IMR-90 (cell line): ENCODE data around the gene ZNF526. TPM values are rescaled to one million over a fixed set of nuclear protein-coding genes. Genes with fewer than 3 reads are reported as not detected.

ENCODE experiments used
- ATAC-seq: fragments of 200-7000 bp; cut with Tn5 transposase; 2 replicates; pipeline ENCODE4 v1.9.1; 2020; ENCODE audit warnings: low read depth, mild to moderate bottlenecking, moderate library complexity
- BruUV-seq: library from RNA; stranded (reverse); fragments of 400-500 nt; replicated peaks from 2 replicates; lab custom pipeline; 2021; lab: Mats Ljungman, UMichigan
- CTCF ChIA-PET: fragments of 300-600 bp; formaldehyde crosslinking; extraction: SDS; loops from one replicate; lab custom pipeline; 2021; ENCODE audit warnings: antibody characterized with exemption; lab: Yijun Ruan, JAX
- POLR2A ChIA-PET: fragments of 300-600 bp; sonication (Branson Sonifier 250); formaldehyde crosslinking; loops from one replicate; lab custom pipeline; 2022; ENCODE audit warnings: antibody characterized with exemption; ENCODE audit not compliant: unreplicated experiment; lab: Charles Lee
- DNase-seq: peaks from one replicate; pipeline ENCODE4 v3.0.0; 2013
- H2AFZ ChIP-seq: replicated peaks from 2 replicates; pipeline ENCODE3; 2013; ENCODE audit warnings: low read length, mild to moderate bottlenecking; ENCODE audit not compliant: poor library complexity
- H2AK5ac ChIP-seq: 2 replicates; pipeline ENCODE4 v1.6.1; 2013; ENCODE audit warnings: low read depth, low read length, inconsistent platforms
- H2AK9ac ChIP-seq: replicated peaks from 2 replicates; pipeline ENCODE3; 2013; ENCODE audit warnings: mild to moderate bottlenecking, low read depth, low read length, moderate library complexity; ENCODE audit not compliant: poor library complexity
- H2BK120ac ChIP-seq: 2 replicates; pipeline ENCODE4 v1.6.1; 2013; ENCODE audit warnings: low read depth, low read length, inconsistent platforms
- H2BK15ac ChIP-seq: 3 replicates; pipeline ENCODE4 v1.6.1; 2013; ENCODE audit warnings: low read depth, low read length, inconsistent platforms
- H2BK20ac ChIP-seq: 2 replicates; pipeline ENCODE4 v1.6.1; 2013; ENCODE audit warnings: low read depth, mild to moderate bottlenecking, inconsistent platforms, low read length, moderate library complexity
- H2BK5ac ChIP-seq: 2 replicates; pipeline ENCODE4 v1.6.1; 2013; ENCODE audit warnings: mild to moderate bottlenecking, low read depth, low read length, inconsistent platforms; ENCODE audit not compliant: poor library complexity, severe bottlenecking
- H3K14ac ChIP-seq: replicated peaks from 2 replicates; pipeline ENCODE4 v1.6.1; 2013; ENCODE audit warnings: low read depth, low read length, inconsistent platforms
- H3K18ac ChIP-seq: 2 replicates; pipeline ENCODE4 v1.6.1; 2013; ENCODE audit warnings: low read depth, low read length, control low read depth
- H3K23ac ChIP-seq: 2 replicates; pipeline ENCODE4 v1.6.1; 2013; ENCODE audit warnings: low read depth, low read length, inconsistent platforms
- H3K27ac ChIP-seq: 2 replicates; pipeline ENCODE4 v1.5.1; 2013; ENCODE audit warnings: mild to moderate bottlenecking, control low read depth, low read length; ENCODE audit not compliant: insufficient read depth
- H3K27me3 ChIP-seq: 2 replicates; pipeline ENCODE4 v1.6.1; 2013; ENCODE audit warnings: low read length; ENCODE audit not compliant: control insufficient read depth, insufficient read depth
- H3K36me3 ChIP-seq: 2 replicates; pipeline ENCODE4 v1.6.1; 2013; ENCODE audit warnings: low read length, mixed read lengths; ENCODE audit not compliant: control insufficient read depth, insufficient read depth
- H3K4ac ChIP-seq: 2 replicates; pipeline ENCODE4 v1.6.1; 2013; ENCODE audit warnings: low read depth, low read length, inconsistent platforms
- H3K4me1 ChIP-seq: 2 replicates; pipeline ENCODE4 v1.6.1; 2013; ENCODE audit warnings: low read length, mixed read lengths; ENCODE audit not compliant: control insufficient read depth, insufficient read depth
- H3K4me2 ChIP-seq: 2 replicates; pipeline ENCODE4 v1.6.1; 2013; ENCODE audit warnings: low read depth, mild to moderate bottlenecking, control low read depth, low read length, moderate library complexity
- H3K4me3 ChIP-seq: 2 replicates; pipeline ENCODE4 v1.5.1; 2013; ENCODE audit warnings: low read depth, mild to moderate bottlenecking, control low read depth, low read length, moderate library complexity; ENCODE audit not compliant: insufficient read depth
- H3K56ac ChIP-seq: 2 replicates; pipeline ENCODE4 v1.6.1; 2013; ENCODE audit warnings: low read length, inconsistent platforms; ENCODE audit not compliant: insufficient read depth; ENCODE audit errors: extremely low read depth
- H3K79me1 ChIP-seq, 2 experiments: 2 replicates each; pipeline ENCODE4 v1.6.1; 2013; ENCODE audit warnings: low read length in 2 of 2, inconsistent platforms in 1 of 2, low read depth in 1 of 2
- H3K9ac ChIP-seq: 2 replicates; pipeline ENCODE4 v1.6.1; 2013; ENCODE audit warnings: low read depth, low read length, control low read depth
- H3K9me1 ChIP-seq: 2 replicates; pipeline ENCODE4 v1.6.1; 2013; ENCODE audit warnings: low read length, inconsistent platforms; ENCODE audit not compliant: insufficient read depth
- H3K9me3 ChIP-seq: 2 replicates; pipeline ENCODE4 v1.6.1; 2013; ENCODE audit warnings: low read length; ENCODE audit not compliant: control insufficient read depth, insufficient read depth
- H4K20me1 ChIP-seq: 2 replicates; pipeline ENCODE4 v1.6.1; 2013; ENCODE audit warnings: low read length, inconsistent platforms; ENCODE audit not compliant: insufficient read depth
- H4K5ac ChIP-seq: 2 replicates; pipeline ENCODE4 v1.6.1; 2013; ENCODE audit warnings: mild to moderate bottlenecking, low read depth, low read length, control low read depth
- H4K8ac ChIP-seq, 2 experiments: 2 replicates each; pipeline ENCODE4 v1.6.1; 2013; ENCODE audit warnings: low read depth in 2 of 2, low read length in 2 of 2, control low read depth in 1 of 2, inconsistent platforms in 1 of 2
- H4K91ac ChIP-seq: 2 replicates; pipeline ENCODE4 v1.6.1; 2013; ENCODE audit warnings: low read depth, low read length, inconsistent platforms; ENCODE audit not compliant: insufficient read depth
- BHLHE40 ChIP-seq: fragments of 150-350 bp; IDR thresholded peaks from 2 replicates; pipeline ENCODE4 v1.6.1; 2016; ENCODE audit warnings: mild to moderate bottlenecking, low read depth, low read length
- CHD1 ChIP-seq: IDR thresholded peaks from 2 replicates; pipeline ENCODE4 v1.6.1; 2012; ENCODE audit warnings: low read depth, low read length, improper control_type of control experiment
- FOS ChIP-seq: fragments of 150-350 bp; IDR thresholded peaks from 2 replicates; pipeline ENCODE4 v1.6.1; 2016; ENCODE audit warnings: low read depth, low read length
- MAFK ChIP-seq: IDR thresholded peaks from 2 replicates; pipeline ENCODE4 v1.6.1; 2012; ENCODE audit warnings: low read depth, low read length, improper control_type of control experiment
- MAZ ChIP-seq: IDR thresholded peaks from 2 replicates; pipeline ENCODE4 v1.6.1; 2012; ENCODE audit warnings: low read depth, mild to moderate bottlenecking, low read length, improper control_type of control experiment, moderate library complexity, borderline replicate concordance
- WGBS, 2 experiments: methylation state at CpG; one replicate each; pipeline versions ENCODE4 v1.1.5 to v1.1.7; 2013; ENCODE audit warnings: missing lambda C conversion rate in 2 of 2; ENCODE audit not compliant: insufficient read length in 1 of 2; ENCODE audit errors: extremely low coverage in 2 of 2; 5-methylcytosine and 5-hydroxymethylcytosine counted together
- dilution Hi-C: fragments of 300-500 bp; cut with HindIII; formaldehyde crosslinking; loops from one replicate; pipeline ENCODE4 v1.14.3; 2018; ENCODE audit warnings: low sequenced_read_pairs; ENCODE audit not compliant: unreplicated experiment
- in situ Hi-C: fragments of 300-500 bp; cut with MboI; formaldehyde crosslinking; loops from 3 replicates; pipeline ENCODE4 v1.14.3; 2019; ENCODE audit warnings: low sequenced_read_pairs, inconsistent platforms, mixed read lengths
- intact Hi-C: fragments of 100-400 bp; cut with micrococcal nuclease; formaldehyde crosslinking; loops from 2 replicates; pipeline ENCODE4 v1.10.0; 2022
- polyA plus RNA-seq, 3 experiments: library from polyadenylated mRNA; depleted of rRNA; stranded (reverse); fragments of >200 nt; gene quantifications; 2 replicates each; pipeline ENCODE4 v1.2.3, GENCODE V29; 2012; ENCODE audit warnings: low replicate concordance in 1 of 3
- total RNA-seq: library from RNA; depleted of rRNA; stranded (reverse); fragments of >200 nt; gene quantifications from 2 replicates; pipeline ENCODE4 v1.2.3, GENCODE V29; 2012

ZNF526 gene
- total and polyA plus RNA-seq, 2 of the 4 experiments (the other 2 are of a cell fraction), result 7.3 to 13.6 TPM

DNA sequence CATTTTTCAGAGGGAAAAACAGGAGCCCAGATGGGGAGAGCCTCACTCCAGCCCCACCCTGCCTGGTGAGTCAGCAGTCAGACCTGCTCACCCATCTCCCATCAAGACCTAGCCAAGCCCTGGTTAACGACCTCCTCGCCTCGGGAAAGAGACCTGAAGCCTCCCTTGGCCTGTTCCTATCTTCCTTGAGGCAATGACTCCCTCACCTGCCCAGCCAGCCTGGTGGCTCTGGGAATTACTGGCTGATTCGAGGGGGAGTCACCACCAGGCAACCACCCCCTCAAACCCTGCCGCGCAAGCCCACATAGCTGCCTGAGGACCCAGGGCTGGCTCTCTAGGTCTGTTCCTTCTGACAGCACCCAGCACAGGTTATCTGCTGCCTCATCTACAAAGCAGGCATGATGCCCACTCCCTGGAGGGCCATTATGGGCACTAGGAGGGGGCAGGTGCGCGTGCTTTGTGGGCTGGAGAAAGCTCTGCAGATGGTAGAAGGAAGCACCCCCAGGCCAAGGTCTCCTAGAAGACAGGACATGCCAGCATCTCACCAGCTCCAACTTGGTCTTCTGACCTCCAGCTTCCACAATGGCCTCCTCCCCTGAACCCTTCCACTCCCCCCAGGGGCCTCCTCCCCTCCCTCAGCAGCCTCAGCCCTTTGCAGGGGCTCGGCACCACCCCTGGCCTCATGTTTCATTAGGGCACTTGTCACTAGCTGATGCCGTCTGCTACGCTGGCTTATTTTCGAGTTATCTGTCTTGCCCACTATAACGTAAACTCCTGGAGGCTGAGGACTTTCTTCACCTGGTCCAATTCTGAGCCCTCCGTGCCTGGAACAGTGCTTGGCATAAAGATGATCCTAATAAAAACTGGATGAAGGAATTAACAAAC lies 13.0 kb upstream of the ZNF526 start:
- Histone ChIP-seq H4K91ac (peak overlapping the region; percentile 76), H2BK15ac (peak overlapping the region; percentile 90), H3K4me1 (peaks cover 13% of the 10 kb centered on the region), H3K27me3 (no peaks in the 10 kb centered on the region), H2BK20ac (peak overlapping the region; percentile 95), H3K4ac (peak overlapping the region; percentile 96), H3K23ac (peak overlapping the region; percentile 89; the same call in 1 of the 2 replicates), H2BK5ac (peak overlapping the region; percentile 97), H3K9me1 (peaks cover 40% of the 10 kb centered on the region), H3K27ac (peak overlapping the region; percentile 58), H2AK9ac (peak overlapping the region; percentile 94), H2AFZ (peak overlapping the region; percentile 78), H3K18ac (peak overlapping the region; percentile 12; the same call in 1 of the 2 replicates), H3K9ac (no peak overlapping the region), H3K4me3 (no peak overlapping the region), H3K79me1 (peaks cover 18 to 86% of the 10 kb centered on the region in 2 experiments), H2BK120ac (peak overlapping the region; percentile 93), H3K14ac (peak overlapping the region; percentile 53), H3K9me3 (no peaks in the 10 kb centered on the region), H4K5ac (no peak overlapping the region), H2AK5ac (peak overlapping the region; percentile 97), H4K20me1 (peaks cover under 1% of the 10 kb centered on the region), H3K4me2 (no peak overlapping the region), H4K8ac (peak overlapping the region; percentile 38 to 83; a peak in 3 of 4 replicates), H3K36me3 (peaks cover 42% of the 10 kb centered on the region), H3K56ac (peak overlapping the region; percentile 29; the same call in 1 of the 2 replicates)
- dilution Hi-C loops, result no loop called here
- ATAC-seq (peak; percentile 33; the same call in 1 of the 2 replicates), DNase-seq (peak; percentile 44)
- POLR2A ChIA-PET, result interaction anchor here (0.5 kb wide), 1 partner anchor 19 kb away, joined by 3 read pairs; no protein-coding TSS in a partner anchor
- CTCF ChIA-PET, result no interaction called here
- BruUV-seq, result no TSS peak
- in situ Hi-C loops, result no loop called here
- 94% methylated on average over 6 of the region's 14 CpGs; no CpG with 5 or more reads in 1 of the 2 experiments for WGBS, 2 experiments
- 0 out of 2 replicates have a peak, but pooled peaks have one; percentile 16 for TF ChIP-seq FOS
- TF ChIP-seq MAZ, result peak; percentile 79; the same call in 1 of the 2 replicates
- no peak for TF ChIP-seq CHD1
- TF ChIP-seq BHLHE40, result no peak
- no peak for TF ChIP-seq MAFK
- intact Hi-C loops, result no loop called here
